Measurements from ENCODE around the gene NUP93. TPM values are rescaled to one million over a fixed set of nuclear protein-coding genes. Genes with fewer than 3 reads are reported as not detected.

Gene NUP93
- total RNA-seq, 2 donors from 2014 or later, result 146 to 149 TPM

- Histone ChIP-seq H3K27ac (ENCODE audit: low read depth, low read length) (no peak overlapping the region), H3K36me3 (ENCODE audit: control insufficient read depth, insufficient read depth, low read length) (no peaks in the 10 kb centered on the region), H3K4me3 (ENCODE audit: low read length) (no peak overlapping the region), H3K9me3 (ENCODE audit: control insufficient read depth, low read length) (no peaks in the 10 kb centered on the region), H3K27me3 (ENCODE audit: control insufficient read depth, insufficient read depth, low read length, poor library complexity, severe bottlenecking) (no peaks in the 10 kb centered on the region), H3K9ac (ENCODE audit: extremely low read depth, low read length, poor library complexity, severe bottlenecking) (no peak overlapping the region), H3K4me1 (ENCODE audit: control insufficient read depth, insufficient read depth, low read length) (no peaks in the 10 kb centered on the region)
- Mint-ChIP-seq H3K4me3 (no peak overlapping the region), H3K27ac (no peak overlapping the region), H3K9me3 (no peaks in the 10 kb centered on the region), H3K27me3 (ENCODE audit: insufficient read depth) (no peaks in the 10 kb centered on the region), H3K4me1 (peaks cover 69% of the 10 kb centered on the region), H3K36me3 (ENCODE audit: low read depth) (no peaks in the 10 kb centered on the region)
- no peak for DNase-seq
- WGBS, 2 experiments (ENCODE audit: insufficient coverage in 1 of 2, insufficient read length in 1 of 2), result 93 to 100% methylated on average over 1 to 2 of the region's 3 CpGs
- TF ChIP-seq, protein P1, sequence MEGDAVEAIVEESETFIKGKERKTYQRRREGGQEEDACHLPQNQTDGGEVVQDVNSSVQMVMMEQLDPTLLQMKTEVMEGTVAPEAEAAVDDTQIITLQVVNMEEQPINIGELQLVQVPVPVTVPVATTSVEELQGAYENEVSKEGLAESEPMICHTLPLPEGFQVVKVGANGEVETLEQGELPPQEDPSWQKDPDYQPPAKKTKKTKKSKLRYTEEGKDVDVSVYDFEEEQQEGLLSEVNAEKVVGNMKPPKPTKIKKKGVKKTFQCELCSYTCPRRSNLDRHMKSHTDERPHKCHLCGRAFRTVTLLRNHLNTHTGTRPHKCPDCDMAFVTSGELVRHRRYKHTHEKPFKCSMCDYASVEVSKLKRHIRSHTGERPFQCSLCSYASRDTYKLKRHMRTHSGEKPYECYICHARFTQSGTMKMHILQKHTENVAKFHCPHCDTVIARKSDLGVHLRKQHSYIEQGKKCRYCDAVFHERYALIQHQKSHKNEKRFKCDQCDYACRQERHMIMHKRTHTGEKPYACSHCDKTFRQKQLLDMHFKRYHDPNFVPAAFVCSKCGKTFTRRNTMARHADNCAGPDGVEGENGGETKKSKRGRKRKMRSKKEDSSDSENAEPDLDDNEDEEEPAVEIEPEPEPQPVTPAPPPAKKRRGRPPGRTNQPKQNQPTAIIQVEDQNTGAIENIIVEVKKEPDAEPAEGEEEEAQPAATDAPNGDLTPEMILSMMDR (conservative IDR thresholded peaks at IDR 0.05), result no peak
Measured at GRCh38 chr16:56780646-56781045, 50.7 kb downstream of the NUP93 start.

DNA sequence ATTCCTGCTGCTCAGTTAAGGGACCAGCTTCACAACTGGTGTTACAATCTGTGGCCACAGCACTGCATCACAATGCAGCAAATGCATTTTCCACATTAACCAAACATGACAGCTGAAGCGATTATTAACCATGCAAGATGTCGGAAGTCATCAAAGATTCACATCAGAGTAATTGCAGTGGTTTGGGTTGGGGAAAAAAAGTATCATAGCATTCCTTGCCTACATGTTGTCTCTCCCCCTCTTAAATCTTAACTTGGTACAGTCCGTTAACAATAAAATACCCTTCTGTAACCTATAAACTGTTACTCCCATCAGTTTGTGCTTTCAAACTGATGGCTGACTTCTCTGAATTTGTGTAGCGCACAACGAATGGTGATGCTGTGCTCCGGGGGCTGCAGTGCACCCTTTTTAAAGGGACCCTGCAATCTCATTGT, 51.6 kb downstream of the NUP93 start:
- H3K4me1 ChIP-seq (ENCODE audit: control insufficient read depth, insufficient read depth, low read length), result no peaks in the 10 kb centered on the region
- Mint-ChIP-seq H3K4me3 (no peak overlapping the region), H3K27me3 (ENCODE audit: insufficient read depth) (no peaks in the 10 kb centered on the region), H3K27ac (no peak overlapping the region), H3K4me1 (peaks cover 69% of the 10 kb centered on the region), H3K36me3 (ENCODE audit: low read depth) (no peaks in the 10 kb centered on the region), H3K9me3 (no peaks in the 10 kb centered on the region)
- DNase-seq, result no peak
- no peaks in the 10 kb centered on the region for H3K27me3 ChIP-seq (ENCODE audit: control insufficient read depth, insufficient read depth, low read length, poor library complexity, severe bottlenecking)
- no peak overlapping the region for H3K27ac ChIP-seq (ENCODE audit: low read depth, low read length)
- TF ChIP-seq, protein P1 (conservative IDR thresholded peaks at IDR 0.05), result no peak
- H3K4me3 ChIP-seq (ENCODE audit: low read length), result no peak overlapping the region
- 76 to 81% methylated on average over 5 to 6 of the region's 6 CpGs for WGBS, 2 experiments (ENCODE audit: insufficient coverage in 1 of 2, insufficient read length in 1 of 2)
- H3K36me3 ChIP-seq (ENCODE audit: control insufficient read depth, insufficient read depth, low read length), result no peaks in the 10 kb centered on the region
- no peaks in the 10 kb centered on the region for H3K9me3 ChIP-seq (ENCODE audit: control insufficient read depth, low read length)
- no peak overlapping the region for H3K9ac ChIP-seq (ENCODE audit: extremely low read depth, low read length, poor library complexity, severe bottlenecking)

DNA sequence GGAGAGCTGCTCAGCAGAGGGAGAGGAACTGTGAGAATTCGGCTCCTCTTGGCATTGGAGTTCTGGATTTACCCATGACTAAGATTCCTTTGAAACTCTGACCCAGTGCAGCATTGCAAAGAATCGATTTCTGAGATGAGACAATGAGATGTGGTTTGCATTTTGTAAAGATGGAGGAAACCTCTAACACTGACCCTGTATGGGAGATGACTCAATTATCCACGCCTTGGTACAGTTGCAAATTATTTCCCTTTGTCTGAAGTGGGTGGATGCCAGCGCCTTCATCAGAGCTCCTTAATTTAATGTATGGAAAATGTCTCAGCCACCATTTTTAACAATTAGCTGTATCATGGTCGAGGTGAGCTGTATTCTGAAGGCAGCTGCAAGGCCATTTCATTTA, 53.4 kb downstream of the NUP93 start:
- H3K4me1 Mint-ChIP-seq, result peaks cover 70% of the 10 kb centered on the region
- H3K27me3 Mint-ChIP-seq (ENCODE audit: insufficient read depth), result no peaks in the 10 kb centered on the region
- Histone ChIP-seq H3K9me3 (ENCODE audit: control insufficient read depth, low read length) (no peaks in the 10 kb centered on the region), H3K4me1 (ENCODE audit: control insufficient read depth, insufficient read depth, low read length) (peaks cover 4% of the 10 kb centered on the region), H3K36me3 (ENCODE audit: control insufficient read depth, insufficient read depth, low read length) (no peaks in the 10 kb centered on the region), H3K9ac (ENCODE audit: extremely low read depth, low read length, poor library complexity, severe bottlenecking) (no peak overlapping the region), H3K27me3 (ENCODE audit: control insufficient read depth, insufficient read depth, low read length, poor library complexity, severe bottlenecking) (no peaks in the 10 kb centered on the region), H3K4me3 (ENCODE audit: low read length) (no peak overlapping the region), H3K27ac (ENCODE audit: low read depth, low read length) (no peak overlapping the region)
- no peak for DNase-seq
- peak overlapping the region; percentile 7 for H3K27ac Mint-ChIP-seq
- no peak overlapping the region for H3K4me3 Mint-ChIP-seq
- TF ChIP-seq, protein P1 (conservative IDR thresholded peaks at IDR 0.05), result no peak
- 60 to 86% methylated on average over 3 to 5 of the region's 5 CpGs for WGBS, 2 experiments (ENCODE audit: insufficient coverage in 1 of 2, insufficient read length in 1 of 2)
- H3K36me3 Mint-ChIP-seq (ENCODE audit: low read depth), result no peaks in the 10 kb centered on the region
- H3K9me3 Mint-ChIP-seq, result no peaks in the 10 kb centered on the region
